DMS53 (cell line): ENCODE measurements around the gene OR4D2.
A peak's percentile ranks its signal among the peaks of the same experiment; 100 is the strongest.
"Not testable (repeated sequence)": the region's sequence is repeated elsewhere in the genome, so short reads cannot be mapped to it uniquely, and the experiment has no call there.

ENCODE experiments used
- DNase-seq: peaks from one replicate; lab custom pipeline; 2025; lab: John Stamatoyannopoulos, UW

OR4D2 gene

DNA sequence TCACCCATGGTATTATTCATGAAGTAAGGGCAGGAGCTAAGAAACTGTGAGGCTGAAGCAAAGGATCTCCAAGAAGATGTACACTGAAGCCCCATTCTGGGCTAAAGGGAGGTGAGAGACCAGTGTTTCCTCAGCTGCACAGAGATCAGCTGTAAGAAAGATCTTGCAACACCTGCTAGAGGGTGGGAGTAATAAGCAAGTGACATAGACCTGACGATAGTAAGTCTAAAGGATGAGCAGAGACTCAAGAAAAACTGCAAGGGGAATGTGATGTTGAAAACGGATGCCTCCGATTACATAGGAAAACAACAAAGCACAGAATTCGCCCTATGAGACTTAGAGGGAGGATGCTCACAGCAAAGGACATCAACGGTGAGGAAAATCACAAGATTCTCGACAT is at the start of gene OR4D2:
TSS of gene OR4D2 (plus strand) at position 301 of the 400 bp plus-strand sequence. CDS start 2,674 bp downstream, outside the sequence.
- no peak for DNase-seq

DNA sequence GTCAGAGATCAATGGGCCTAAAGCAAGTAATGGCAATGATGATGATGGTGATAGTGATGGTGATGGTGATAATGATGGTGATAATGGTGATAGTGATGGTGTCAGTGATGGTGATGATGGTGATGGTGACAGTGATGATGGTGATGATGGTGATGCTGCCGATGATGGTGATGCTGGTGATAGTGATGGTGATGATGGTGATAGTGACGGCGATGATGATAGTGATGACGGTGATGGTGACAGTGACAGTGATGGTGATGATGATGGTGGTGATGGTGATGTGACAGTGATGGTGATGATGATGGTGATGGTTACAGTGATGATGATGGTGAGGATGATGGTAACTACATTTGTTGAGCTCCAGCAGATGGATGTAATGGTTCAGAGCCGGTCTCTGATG is 49.4 kb upstream of the OR4D2 start:
- no peak for DNase-seq

DNA sequence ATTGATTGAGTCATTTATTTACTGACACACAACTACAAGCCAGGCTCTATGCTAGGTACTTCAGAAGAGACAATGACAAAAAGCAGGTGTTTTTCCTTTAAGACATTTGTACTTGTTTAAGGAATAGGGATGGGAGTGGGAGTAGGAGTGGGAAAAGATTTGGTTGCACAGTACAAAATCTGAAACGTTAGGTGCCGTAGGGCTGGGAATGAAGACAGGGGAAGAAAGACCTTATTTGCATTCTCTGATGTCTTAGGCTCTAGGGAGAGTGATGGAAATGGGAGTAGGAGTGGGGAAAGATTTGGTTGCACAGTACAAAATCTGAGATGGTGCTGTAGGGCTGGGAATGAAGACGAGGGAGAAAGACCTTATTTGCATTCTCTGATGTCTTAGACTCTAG is 47.3 kb upstream of the OR4D2 start:
- DNase-seq: no peak

DNA sequence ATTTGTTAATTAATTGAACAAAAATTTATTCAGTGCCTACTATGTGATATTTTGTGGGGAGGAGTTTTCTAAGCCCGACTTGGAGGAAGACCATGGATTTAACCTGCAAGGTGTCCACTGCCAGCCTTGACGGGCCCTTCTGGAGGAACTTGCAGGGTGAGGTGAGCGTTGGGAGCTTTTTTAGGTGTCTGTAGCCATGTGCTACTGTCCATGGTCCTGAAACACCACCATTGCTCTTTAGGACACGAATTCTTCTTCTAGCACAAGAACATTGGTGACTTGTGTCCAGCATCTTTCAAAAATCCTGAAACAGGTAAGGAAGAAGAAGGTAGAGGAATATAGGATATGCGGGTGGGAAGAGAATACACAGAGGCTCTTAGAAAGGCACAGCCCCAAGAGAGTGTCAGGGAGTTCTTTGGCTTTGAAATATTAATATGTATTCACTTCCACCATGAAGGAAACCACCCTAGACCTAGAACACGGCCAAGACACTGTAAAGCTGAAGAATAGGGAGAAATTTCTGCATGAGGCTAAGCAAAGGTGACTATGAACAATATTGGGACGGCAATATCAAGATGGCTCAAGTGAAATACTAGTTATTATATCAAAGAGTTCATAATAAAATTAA is 46.5 kb upstream of the OR4D2 start:
- peak; percentile 52 for DNase-seq

DNA sequence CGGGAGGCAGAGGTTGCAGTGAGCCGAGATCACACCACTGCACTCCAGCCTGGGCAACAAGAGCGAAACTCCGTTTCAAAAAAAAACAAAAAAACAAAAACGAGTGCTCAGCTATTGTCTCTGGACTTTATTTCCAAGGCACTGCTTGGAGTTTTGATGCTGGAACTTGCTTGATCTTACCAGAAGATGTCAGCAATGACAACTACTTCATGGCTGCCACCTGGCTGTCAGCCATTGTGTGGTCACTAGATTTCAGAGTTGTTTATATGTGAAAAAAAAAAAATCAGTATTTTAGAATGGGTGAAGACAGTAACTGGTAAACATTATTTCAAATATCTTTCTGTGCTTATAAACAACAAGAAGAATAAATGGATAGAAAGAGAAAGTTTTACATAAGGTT is 44.9 kb upstream of the OR4D2 start:
- DNase-seq: peak; percentile 74

DNA sequence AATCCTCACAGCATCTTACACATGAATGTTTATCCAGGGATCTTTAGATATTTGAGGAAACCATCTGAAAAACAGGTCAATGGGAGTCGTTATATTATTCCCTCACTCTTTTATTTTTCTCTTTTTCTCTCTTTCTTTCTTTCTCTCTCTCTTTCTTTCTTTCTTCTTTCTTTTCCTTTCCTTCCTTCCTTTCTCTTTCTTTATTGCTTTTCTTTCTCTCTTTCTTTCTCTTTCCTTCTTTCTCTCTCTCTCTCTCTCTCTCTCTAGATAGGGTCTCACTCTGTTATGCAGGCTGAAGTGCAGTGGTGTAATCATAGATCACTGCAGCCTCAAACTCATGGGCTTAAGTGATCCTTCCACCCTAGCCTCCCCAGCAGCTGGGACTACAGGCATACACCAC is 38.9 kb upstream of the OR4D2 start:
- DNase-seq: no peak

DNA sequence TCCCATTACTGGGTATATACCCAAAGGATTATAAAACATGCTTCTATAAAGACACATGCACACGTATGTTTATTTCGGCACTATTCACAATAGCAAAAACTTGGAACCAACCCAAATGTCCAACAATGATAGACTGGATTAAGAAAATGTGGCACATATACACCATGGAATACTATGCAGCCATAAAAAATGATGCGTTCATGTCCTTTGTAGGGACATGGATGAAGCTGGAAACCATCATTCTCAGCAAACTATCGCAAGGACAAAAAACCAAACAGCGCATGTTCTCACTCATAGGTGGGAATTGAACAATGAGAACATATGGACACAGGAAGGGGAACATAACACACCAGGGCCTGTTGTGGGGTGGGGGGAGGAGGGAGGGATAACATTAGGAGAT is 34.1 kb upstream of the OR4D2 start:
- DNase-seq: not testable (repeated sequence)

DNA sequence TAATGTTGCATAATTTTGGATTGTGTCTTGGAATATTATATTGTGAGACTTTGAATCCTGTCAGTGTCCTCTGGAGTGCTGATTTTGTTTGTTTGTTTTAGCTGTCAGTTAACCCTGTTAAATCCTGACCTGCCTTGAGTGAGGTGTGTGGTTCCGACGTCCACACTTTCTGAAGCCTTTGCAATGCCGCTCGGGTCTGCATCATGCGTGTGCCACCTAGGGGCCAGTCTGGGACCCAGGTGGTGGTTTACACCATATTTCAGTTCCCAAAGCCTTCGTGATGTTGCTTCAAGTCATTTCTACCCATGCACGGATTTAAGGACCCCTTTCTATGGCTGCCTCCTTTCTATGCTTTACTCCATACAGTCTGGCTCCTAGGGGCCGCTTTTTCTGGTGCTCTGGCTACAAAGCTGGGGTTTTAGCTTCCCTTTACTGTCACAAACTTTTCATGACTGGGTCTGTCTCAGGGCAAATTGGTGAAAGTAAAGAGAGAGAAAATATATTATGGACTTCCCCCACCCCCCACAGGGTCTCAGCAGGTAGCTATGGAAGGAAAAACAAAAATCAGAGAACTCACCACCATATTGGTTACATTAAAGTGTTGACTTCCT is 30.0 kb upstream of the OR4D2 start:
- DNase-seq: peak; percentile 4

DNA sequence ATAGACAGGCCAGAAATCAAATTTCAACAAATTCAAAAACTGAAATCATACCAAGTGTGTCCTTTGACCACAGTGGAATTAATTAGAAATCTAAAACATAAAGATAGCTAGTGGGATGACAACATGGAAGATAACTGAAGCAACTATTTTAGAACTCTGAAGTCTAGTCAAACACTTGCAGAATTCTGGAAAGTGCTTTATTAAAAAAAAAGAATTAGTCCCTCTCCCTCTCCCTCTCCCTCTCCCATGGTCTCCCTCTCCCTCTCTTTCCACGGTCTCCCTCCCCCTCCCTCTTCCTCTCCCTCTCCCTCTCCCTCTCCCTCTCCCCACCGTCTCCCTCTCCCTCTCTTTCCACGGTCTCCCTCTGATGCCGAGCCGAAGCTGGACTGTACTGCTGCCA is 25.3 kb upstream of the OR4D2 start:
- no peak for DNase-seq

DNA sequence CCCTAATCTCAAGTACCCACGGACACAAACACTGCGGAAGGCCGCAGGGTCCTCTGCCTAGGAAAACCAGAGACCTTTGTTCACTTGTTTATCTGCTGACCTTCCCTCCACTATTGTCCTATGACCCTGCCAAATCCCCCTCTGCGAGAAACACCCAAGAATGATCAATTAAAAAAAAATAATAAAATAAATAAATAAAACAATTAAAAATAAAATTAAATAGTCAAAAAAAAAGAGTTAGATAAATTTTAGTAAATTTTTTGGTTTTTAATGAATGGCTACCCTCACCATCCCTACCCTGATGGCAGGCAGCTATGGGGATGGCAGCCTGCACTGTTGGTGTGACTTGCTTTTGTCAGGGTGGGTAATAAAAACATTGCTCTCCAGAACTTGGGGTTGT is 23.4 kb upstream of the OR4D2 start:
- not testable (repeated sequence) for DNase-seq

DNA sequence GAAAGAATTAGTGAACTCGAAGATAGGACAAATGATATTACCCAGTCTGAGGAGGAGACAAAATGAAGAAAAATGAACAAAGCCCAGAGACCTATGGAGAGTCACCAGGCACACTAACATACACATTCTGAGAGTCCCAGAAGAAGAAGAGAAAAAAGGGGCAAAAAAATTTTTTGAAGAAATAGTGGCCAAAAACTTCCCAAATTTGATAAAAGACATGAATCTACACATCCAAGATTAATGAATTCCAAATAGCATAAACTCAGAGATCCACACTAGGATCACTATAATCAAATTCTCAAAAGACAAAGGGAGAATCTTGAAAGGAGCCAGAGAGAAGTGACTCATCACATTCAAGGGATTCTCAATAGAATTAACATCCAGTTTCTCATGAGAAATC is 22.0 kb upstream of the OR4D2 start:
- DNase-seq: no peak

DNA sequence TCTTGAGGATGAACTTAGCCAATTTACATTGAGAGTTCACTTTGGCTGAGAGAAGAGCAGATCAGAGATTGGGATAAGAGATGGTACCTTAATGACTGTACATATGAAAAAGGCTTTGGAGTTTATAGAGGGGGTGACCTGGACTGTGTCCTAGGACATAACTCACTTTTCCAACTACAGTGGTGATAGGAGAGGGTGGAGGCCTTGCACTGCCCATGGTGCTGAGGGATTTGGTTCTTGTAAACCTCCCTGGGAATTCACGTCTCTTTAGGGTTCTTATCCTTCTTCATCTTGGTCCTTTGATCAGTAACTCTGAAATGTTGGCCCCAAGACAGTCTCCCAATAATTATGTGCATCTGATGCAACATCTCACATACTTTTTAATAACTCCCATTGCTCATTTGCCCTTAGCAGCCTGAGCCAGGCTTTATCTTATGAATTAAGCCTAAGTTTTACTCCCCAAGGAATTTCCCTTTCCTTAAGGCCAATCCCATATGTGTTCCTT is 18.8 kb upstream of the OR4D2 start, which contains the start of gene OR4D1:
TSS of gene OR4D1 (plus strand) at position 455 of the 505 bp plus-strand sequence. CDS start 6,770 bp downstream, outside the sequence.
- no peak for DNase-seq

DNA sequence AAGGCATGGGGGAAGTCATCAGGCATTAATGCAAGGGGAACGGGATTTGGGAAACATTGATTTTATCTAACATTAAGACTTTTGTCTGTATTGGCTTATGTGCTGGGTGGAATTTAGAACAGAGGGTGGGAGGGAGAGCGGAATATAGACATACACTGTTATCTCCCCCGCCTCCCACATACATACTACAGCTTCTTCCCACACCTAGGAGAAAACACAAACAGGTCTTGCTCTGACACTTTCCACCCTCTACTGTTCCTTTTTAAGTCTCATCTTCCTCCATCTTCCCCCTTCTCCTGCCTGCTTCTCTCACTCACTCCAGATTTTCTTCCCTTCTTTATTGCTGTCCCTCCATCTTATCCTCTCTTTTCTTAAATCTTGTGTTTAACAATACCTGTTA is 18.2 kb upstream of the OR4D2 start:
- DNase-seq: no peak

DNA sequence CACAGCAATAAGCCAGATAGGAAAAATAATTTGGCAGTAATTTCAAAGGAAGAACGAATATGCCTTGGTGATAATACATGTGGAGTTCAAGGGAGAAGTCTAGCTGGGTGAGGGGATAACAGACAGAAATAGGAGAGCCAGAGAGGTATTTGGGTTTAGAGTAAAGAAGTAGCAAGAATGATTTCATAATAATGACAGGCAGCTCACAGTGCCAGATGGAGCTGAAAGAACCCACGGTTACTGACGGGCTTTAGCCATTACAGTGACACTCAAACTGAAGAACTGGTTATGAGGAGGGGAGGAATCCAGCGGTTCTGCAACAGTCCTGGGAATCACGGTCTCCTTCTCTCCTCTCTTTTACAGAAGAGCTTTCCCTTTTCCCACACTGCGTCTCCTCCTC is 16.4 kb upstream of the OR4D2 start:
- DNase-seq: no peak

DNA sequence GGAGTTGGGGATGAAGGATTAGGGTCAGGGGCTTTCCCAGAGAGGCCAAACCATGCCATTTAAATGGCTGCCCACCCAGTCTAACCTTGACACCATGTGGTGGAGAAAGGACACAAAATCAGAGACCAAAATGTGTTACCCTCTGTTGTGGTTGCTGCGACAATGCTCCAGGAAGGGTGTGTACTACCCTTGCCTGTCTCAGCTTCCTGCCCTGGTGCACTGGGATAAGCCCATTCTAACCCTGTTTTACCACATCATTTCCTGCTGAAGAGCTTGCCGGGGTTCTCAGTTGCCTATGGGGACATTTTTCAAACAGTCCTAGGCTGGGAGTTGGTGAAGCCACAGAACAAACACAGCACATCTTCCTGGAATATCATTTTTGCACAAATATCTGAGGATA is 13.7 kb upstream of the OR4D2 start:
- DNase-seq: no peak

DNA sequence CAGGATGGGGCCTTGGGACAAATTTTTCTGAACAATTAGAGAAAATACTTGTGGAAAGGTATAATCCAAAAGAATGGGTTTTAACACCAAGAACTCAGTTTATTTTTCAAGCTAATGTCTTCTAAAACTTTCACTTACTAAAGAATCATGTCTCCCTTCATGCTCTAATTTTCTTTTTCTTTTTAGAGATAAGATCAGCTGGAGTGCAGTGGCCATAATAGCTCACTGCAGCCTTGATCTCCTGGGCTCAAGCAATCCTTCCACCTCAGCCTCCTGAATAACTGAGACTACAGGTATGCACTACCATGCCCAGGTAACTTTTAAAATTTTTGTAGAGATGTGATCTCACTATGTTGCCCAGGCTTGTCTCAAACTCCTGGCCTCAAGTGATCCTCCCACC is 13.1 kb upstream of the OR4D2 start:
- no peak for DNase-seq

DNA sequence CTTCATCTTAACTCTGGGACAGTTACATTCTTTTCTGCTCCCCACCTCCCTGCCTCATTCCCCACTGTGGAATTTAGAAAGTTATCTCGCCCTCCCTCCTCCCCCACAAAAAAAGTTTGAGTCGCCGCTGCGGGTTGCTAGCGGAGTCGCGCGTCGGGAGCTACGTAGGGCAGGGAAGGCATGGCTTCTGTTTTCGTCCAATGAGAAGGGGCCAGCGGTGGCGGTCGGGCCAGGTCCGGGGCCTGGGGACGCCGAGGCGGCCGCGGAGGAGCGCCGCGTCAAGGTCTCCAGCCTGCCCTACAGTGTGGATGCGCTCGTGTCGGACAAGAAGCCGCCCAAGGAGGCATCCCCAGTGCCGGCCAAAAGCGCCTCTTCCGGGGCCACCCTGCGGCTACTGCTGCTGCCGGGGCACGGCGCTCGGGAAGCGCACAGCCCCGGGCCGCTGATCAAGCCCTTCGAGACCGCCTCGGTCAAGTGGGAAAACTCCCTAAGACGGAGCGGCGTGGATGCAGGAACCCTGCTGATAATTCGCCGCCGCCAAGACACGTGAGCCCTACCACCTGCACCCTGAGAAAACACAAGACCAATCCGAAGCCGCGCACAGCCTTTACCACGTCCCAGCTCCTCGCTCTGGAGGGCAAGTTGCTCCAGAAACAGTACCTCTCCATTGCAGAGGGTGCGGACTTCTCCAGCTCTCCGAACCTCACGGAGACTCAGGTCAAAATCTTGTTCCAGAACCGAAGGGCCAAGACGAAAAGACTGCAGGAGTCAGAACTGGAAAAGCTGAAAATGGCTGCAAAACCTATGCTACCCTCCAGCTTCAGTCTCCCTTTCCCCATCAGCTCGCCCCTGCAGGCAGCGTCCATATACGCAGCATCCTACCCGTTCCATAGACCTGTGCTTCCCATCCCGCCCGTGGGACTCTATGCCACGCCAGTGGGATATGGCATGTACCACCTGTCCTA is 9.7 kb upstream of the OR4D2 start:
- peak; percentile 63 for DNase-seq

DNA sequence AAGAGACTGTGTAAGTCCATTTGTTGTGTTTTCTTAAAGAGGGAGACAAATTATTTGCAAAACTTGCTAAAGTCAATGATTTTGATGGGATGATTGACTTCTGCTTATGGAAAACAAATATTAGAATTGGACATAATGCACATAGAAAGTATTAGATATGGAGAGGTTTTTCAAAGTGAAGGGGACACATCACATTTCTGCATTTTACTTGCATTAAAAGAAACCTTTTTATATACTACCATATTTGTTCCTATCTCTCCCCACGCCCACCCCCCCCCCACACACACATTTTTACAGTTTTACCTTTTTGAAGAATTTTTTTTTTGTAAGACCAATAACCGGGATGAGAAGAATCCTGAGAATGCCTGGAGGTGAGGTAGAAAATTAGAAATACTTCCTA is 8.6 kb upstream of the OR4D2 start:
- no peak for DNase-seq

DNA sequence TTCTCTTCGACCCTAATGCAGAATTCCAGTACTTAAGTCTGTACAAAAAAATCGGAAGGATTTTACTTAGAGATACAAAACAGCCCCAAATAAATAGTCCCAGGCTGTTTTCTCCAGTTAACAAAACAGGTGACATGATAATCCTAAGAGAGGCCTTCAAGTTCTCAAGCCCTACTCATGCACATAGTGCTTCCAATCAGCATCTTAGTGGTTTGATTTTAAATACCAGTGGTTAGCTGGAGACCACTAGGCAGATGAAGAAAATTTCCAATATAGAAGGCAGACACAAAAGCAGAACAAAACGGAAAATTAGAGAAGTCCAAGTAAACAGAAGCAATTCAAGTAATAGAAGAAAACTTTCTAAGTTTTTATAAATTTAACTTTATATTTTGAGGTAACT is 5.2 kb upstream of the OR4D2 start:
- DNase-seq: no peak

DNA sequence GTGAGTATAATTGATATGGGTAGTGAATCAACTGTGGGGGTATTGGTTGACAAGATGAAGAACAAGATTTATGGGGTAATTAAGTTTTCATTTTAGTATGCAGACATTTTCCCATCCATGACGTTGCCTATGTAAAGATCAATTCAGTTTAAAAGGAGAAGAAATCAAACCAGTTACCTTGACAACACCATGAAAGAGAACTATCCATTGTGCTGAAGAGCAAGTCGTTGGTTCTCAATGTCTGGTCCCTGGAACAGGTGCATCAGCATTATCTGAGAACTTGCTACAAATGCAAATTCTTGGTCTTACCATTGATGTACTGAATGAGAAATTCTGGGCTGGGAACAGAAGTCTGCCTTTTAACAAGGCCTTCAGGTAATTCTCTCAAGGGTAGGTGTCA is 801 bp upstream of the OR4D2 start:
- DNase-seq: no peak

DNA sequence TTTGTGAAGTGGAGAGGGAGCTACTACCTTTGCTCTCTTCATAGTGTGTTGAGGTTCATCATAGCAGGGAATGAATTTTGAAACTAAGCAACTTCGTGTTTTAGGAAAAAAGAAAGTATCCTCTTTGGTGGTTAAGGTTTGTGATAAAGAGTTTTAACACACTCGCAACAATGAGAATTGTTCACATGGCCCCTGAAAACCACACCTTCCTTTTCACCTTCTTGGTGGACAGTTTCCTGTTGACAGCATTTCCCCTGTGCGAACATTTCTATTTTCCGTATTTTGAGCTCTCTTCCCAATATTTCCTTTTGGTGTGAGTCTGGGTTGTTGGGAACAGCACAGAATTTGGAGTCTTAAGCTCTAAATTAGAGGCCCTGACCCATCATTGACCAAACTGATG is 3.8 kb downstream of the OR4D2 start:
- no peak for DNase-seq

DNA sequence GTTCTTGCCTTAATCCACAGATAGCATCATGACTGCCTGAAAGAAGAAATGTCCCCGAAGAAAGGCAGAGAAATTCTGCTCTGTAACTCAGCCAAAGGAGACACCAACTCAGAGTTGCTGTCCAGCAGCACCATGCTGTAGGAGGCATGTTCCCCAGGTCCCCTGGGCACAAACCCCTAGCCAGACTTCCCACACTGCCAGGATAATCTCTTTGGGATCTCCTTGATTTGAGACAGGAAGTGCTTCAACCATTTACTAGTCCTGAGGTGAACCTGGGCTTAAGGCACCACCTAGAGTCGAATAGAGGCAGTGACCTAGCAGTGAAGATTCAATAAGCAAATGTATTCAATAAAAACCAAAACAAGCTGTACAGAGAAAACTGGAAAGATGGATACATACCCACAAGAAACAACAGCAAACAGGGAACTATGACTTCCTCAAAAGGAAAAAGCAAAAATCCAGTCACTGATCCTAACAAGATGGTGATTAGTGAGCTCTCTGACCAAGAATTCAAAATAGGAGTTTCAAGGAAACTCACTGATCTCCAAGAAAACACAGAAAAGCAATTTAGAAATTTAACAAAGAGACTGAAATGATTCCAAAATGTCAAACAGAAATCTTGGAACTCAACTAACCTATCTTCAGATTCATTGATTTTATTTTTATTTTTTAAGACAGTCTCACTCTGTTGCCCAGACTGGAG is 5.7 kb downstream of the OR4D2 start:
- DNase-seq: peak; percentile 81
